SJCRH30 (cell line): Measurements from ENCODE around the gene MAP3K14. TPM values are rescaled to one million over a fixed set of nuclear protein-coding genes. Genes with fewer than 3 reads are reported as not detected.
"Not testable (repeated sequence)": the region's sequence is repeated elsewhere in the genome, so short reads cannot be mapped to it uniquely, and the experiment has no call there.

Experiments
- DNase-seq, 2 experiments: peaks; one replicate each; pipeline ENCODE4 v3.0.0-alpha.2; 2015 to 2020
- H3K27ac ChIP-seq: fragments of 250-450 bp; sonication (Bioruptor Pico); 2 replicates; pipeline ENCODE4 v1.5.1; 2020; ENCODE audit warnings: mild to moderate bottlenecking, moderate library complexity
- H3K27me3 ChIP-seq: fragments of 250-450 bp; sonication (Bioruptor Pico); 2 replicates; pipeline ENCODE4 v1.5.1; 2020; ENCODE audit warnings: mild to moderate bottlenecking, moderate library complexity
- H3K36me3 ChIP-seq: fragments of 250-450 bp; sonication (Bioruptor Pico); 2 replicates; pipeline ENCODE4 v1.5.1; 2020; ENCODE audit warnings: mild to moderate bottlenecking, moderate library complexity
- H3K4me1 ChIP-seq: fragments of 250-450 bp; sonication (Bioruptor Pico); 2 replicates; pipeline ENCODE4 v1.5.1; 2020; ENCODE audit warnings: mild to moderate bottlenecking, moderate library complexity
- H3K4me3 ChIP-seq: fragments of 250-450 bp; sonication (Bioruptor Pico); 2 replicates; pipeline ENCODE4 v1.5.1; 2020; ENCODE audit warnings: mild to moderate bottlenecking, moderate library complexity
- H3K9me3 ChIP-seq: fragments of 250-450 bp; sonication (Bioruptor Pico); replicated peaks from 2 replicates; pipeline ENCODE4 v1.5.1; 2020; ENCODE audit warnings: mild to moderate bottlenecking, moderate library complexity
- total RNA-seq: library from RNA; depleted of rRNA; stranded (reverse); fragments of >200 nt; shearing (Covaris generic); gene quantifications from 2 replicates; pipeline ENCODE4 v1.2.3, GENCODE V29; 2014

The MAP3K14 gene
- total RNA-seq, 1 experiment from 2014 or later: 4.7 TPM

DNA sequence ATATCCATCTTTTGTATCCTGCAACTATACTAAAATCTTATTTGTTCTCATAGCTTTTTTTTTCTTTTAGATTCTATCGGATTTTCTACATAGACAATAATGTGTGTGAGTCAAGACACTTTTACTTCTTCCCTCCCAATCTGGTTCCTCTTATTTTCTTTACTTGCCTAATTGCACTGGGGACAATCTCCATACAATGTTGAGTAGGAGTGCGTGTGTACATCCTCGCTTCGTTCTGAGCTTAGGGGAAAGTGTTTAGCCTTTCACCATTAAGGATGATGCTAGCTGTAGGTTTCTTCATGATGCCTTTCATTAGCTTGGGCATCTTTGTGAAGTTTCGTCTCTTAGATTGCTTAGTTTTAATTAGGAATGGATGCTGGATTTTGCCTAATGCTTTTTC is 57.8 kb downstream of the MAP3K14 start:
- H3K4me3 ChIP-seq: no peak overlapping the region
- no peaks in the 10 kb centered on the region for H3K27me3 ChIP-seq

DNA sequence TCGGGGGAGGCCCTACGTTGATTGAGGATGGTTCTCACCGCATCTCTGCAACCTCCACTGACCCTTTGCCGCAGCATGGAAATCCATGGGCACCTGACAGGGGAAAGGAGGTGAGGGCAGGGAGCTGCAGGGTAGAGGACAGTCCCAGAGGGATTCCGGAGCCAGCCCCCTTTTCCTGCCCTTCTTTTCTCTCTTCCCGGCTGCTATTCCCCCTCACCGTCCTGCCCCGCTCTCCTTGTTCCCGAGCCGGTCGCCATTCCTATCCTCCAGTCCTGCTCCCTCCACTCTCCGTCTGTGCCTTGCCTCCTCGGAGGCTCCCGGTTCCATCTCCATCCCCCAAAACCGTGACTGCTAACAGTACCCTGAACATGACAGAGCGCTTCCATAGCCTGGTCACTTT is 59.7 kb downstream of the MAP3K14 start:
- no peak overlapping the region for H3K27ac ChIP-seq
- H3K9me3 ChIP-seq: no peaks in the 10 kb centered on the region
- H3K4me3 ChIP-seq: no peak overlapping the region
- H3K36me3 ChIP-seq: no peaks in the 10 kb centered on the region
- no peaks in the 10 kb centered on the region for H3K27me3 ChIP-seq
- no peak for DNase-seq
- no peaks in the 10 kb centered on the region for H3K4me1 ChIP-seq

More for the DNA sequence above, 57.8 kb downstream of the MAP3K14 start:
- Histone ChIP-seq H3K36me3 (0 out of 2 replicates have a peak, but pooled peaks cover 4% of the 10 kb centered on the region), H3K27ac (no peak overlapping the region), H3K4me1 (no peaks in the 10 kb centered on the region), H3K9me3 (no peaks in the 10 kb centered on the region)
- no peak for DNase-seq

DNA sequence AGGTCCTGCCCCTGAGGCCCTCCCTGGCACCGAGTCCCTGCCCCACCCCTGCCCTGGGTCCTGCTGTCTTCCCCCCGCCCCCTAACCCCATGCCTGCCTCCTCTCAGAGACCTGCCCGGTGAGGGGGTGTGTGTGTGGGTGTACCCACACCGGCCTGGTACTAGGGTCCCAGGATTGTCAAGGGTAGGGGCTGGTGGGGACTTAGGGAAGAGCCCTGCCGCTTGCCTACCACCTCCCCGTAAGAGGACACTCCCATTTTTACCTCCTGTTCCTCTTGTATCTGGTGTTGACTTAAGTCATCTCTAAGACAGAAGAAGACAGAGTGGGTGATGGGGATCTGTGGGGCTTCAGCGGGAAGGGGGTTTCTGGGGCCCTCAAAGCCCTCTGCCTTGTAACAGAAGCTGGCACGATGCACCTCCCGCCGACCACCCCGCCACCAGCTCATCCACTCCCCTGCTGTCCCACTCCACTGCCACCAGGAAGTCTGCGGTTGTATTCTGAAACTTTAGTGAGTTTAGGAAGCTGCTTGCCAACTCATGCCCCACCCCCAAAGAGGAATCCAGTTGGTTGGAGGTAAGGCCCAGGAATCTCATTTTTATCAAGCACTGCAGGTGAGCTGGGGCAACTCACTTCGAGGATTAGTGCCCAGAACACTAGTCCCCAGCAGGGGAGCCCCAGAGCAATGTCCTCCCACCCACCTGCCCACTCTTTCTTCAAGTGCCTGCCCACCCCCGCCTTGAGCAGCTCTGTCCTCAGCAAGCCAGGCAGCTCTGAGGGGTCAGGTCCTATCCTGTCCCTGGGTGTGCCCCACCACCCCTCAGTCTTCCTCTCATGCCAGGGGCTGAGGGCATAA is 60.5 kb downstream of the MAP3K14 start:
- DNase-seq: no peak
- Histone ChIP-seq H3K36me3 (no peaks in the 10 kb centered on the region), H3K27ac (no peak overlapping the region), H3K9me3 (no peaks in the 10 kb centered on the region), H3K4me1 (no peaks in the 10 kb centered on the region), H3K4me3 (no peak overlapping the region), H3K27me3 (no peaks in the 10 kb centered on the region)

DNA sequence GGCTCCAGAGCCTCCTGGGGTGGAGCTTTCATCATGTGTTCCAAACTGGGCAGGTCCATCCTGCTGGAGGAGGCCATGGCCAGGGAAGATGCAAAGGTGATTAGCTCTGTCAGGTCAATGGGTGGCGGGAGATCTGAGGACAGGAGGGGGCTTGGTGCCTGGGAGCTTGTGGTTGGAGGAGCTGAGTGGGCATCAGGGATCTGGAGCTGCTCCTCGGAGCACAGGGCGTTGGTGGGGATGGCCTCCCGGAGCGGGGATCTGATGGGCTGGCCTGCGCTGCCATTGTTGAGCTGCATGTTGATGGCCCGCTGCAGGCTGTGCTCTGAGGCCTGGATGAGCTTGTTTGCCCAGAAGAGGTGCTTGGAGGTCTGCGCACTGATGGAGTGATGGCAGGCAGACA is 61.5 kb downstream of the MAP3K14 start:
- DNase-seq: no peak
- H3K27ac ChIP-seq: no peak overlapping the region
- no peaks in the 10 kb centered on the region for H3K36me3 ChIP-seq
- no peaks in the 10 kb centered on the region for H3K9me3 ChIP-seq
- H3K27me3 ChIP-seq: no peaks in the 10 kb centered on the region
- H3K4me1 ChIP-seq: no peaks in the 10 kb centered on the region
- H3K4me3 ChIP-seq: no peak overlapping the region

DNA sequence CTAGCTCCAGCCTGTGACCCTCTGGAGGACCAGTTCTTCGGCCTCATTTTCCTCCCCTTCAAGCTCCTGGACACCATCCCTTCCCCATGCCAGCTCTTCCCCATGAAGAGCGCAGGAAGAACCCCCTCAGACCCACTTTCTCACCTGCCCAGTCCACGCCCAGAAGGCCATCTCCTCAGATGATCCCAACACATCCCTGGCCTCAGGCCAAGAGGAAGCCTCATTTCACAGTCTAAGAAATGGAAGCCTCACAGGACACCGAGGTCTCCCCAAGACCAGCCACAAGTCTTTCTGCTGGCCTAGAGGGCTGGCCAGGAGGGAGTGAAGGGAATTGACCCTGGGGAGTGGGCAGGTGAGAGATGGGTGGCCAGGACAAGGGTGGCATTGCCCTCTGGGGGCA is 62.9 kb downstream of the MAP3K14 start:
- Histone ChIP-seq H3K36me3 (no peaks in the 10 kb centered on the region), H3K9me3 (no peaks in the 10 kb centered on the region), H3K4me1 (no peaks in the 10 kb centered on the region), H3K27me3 (no peaks in the 10 kb centered on the region), H3K27ac (no peak overlapping the region), H3K4me3 (no peak overlapping the region)
- DNase-seq: no peak

DNA sequence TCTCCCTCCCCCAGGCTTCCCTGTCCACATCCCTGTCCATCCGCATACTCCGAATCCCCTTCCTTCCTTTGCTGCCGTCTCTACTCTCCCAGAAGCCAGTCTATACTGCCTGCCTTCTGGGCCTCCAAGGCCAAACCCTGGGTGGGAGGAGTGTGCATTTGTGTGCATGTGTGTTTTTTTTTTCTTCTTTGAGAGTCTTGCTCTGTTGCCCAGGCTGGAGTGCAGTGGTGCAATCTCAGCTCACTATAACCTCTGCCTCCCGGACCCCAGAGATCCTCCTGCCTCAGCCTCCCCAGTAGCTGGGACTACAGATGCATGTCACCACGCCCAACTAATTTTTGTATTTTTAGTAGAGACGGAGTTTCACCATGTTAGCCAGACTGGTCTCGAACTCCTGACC is 63.6 kb downstream of the MAP3K14 start:
- not testable (repeated sequence) for DNase-seq, H3K4me3 ChIP-seq, H3K27ac ChIP-seq, H3K4me1 ChIP-seq, H3K9me3 ChIP-seq, H3K36me3 ChIP-seq, H3K27me3 ChIP-seq

DNA sequence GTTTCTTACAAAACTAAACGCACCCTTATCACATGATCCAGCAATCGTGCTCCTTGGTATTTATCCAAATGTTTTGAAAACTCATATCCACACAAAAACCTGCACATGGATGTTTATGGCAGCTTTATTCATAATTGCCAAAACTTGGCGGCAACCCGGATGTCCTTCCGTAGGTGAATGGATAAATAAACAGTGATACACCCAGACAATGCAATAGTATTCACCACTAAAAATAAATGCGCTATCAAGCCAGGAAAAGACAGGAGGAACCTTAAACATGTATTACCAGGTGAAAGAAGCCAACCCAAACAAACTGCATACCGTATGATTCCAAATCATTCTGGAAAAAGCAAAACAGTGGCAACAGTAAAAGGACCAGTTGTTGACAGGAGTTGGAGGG is 64.9 kb downstream of the MAP3K14 start:
- H3K4me1 ChIP-seq: no peaks in the 10 kb centered on the region
- no peak overlapping the region for H3K4me3 ChIP-seq
- no peak for DNase-seq
- no peak overlapping the region for H3K27ac ChIP-seq
- H3K36me3 ChIP-seq: no peaks in the 10 kb centered on the region
- no peaks in the 10 kb centered on the region for H3K27me3 ChIP-seq
- no peaks in the 10 kb centered on the region for H3K9me3 ChIP-seq

DNA sequence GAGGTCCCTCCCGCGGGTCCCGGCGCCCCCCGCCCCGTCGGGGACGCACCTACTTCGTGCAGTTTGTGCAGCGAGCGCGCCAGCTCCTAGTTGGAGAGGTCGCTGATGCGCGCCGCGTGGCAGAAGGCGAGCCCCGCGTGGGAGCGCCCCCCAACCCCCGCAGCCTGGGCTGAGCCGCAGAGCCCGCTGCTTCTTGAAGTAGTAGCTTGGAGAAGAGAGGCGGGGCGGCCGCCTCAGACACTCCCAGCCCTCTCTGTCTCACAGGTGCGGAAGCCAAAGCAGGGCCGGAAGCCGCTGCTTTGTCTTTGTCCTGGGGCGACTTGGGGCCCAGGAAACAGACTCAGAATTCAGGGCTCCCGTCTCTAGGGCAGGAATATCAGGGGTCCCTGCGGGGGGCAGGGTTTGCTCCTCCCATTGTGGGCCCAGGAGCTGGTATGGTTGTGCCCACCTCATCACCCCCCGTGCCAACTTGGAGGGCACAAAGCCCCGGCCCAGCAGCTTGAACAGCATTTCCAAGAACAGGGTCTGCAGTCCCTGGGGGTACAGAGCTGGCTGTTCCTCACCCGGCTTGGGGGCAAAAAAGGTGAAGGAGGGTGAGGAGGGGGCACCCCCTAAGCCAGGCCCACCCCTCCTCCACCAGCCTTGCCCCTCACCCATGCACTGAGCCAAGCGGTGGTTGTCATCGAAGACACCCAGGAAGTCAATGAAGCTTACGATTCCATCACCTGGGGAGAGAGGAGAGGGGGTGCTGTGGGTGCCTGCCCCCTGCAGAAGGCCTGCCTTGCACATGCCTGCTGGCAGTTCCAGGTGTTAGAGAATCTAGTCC is 68.5 kb downstream of the MAP3K14 start:
- Histone ChIP-seq H3K27ac (peak overlapping the region; percentile 13; the same call in 1 of the 2 replicates), H3K4me3 (peak overlapping the region; percentile 63), H3K4me1 (no peaks in the 10 kb centered on the region), H3K27me3 (no peaks in the 10 kb centered on the region), H3K36me3 (no peaks in the 10 kb centered on the region), H3K9me3 (no peaks in the 10 kb centered on the region)
- peak; percentile 21 to 27 for DNase-seq

DNA sequence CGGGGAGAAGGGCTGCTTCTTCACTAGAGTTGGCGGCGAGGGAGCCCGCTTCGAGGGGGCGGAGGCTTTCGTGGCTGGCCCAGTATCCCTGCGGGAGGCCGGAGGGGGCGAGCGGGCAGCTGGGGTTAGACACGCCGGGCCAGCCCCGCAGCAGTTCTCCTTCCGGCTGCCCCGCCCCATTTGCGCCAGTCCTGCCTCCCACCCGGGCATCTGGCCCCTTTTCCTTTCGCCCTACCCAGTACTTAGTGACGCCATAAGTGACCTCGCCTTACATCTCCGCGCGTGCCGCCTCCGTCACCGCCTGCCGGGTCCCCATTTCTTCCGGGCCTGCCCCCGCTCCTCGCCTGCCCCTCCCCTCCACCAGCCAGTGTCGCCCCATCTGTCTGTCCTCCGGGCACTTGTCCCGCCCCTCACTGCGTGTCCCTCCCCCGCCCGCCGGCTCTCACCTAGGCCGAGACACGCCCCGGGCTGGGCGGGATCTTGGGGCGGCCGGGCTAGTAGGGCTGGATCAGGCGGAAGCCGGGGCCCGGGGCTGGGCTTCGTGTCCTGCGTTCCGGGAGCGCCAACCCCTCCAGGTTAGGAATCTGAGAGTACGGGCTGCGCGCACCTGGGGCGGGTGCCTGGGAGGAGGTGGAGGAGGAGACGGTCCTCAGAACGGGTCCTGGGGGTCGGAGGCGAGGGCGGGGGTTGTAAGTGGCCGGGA is 69.2 kb downstream of the MAP3K14 start:
- Histone ChIP-seq H3K36me3 (no peaks in the 10 kb centered on the region), H3K27ac (peak overlapping the region; percentile 21; the same call in 1 of the 2 replicates), H3K4me1 (no peaks in the 10 kb centered on the region), H3K9me3 (no peaks in the 10 kb centered on the region), H3K4me3 (peak overlapping the region; percentile 63), H3K27me3 (no peaks in the 10 kb centered on the region)
- DNase-seq: peak; percentile 91 to 94

DNA sequence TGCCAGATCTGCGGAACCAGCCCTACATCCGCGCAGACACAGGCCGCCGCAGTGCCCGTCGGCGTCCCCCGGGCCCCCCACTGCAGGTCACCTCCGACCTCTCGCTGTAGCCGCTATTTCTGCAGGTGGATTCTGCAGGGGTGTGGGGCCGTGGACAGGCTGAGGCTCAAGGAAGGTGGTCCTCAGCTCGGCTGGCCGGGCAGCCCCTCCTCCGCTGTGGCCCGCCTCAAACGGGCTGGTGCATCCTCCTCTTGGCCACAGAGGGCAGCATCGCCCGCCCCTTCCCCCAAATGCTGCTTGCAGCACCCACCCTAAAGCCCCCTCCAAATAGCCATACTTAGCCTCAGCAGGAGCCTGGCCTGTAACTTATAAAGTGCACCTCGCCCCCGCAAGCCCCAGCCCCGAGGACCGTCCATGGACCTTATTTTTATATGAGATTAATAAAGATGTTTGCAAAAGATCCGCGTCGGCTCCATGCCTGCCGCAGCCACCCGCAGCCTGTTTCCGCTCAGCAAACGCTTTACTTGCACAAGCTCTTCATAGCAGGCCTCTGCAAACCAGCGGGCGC is 69.9 kb downstream of the MAP3K14 start:
- Histone ChIP-seq H3K27ac (peak overlapping the region; percentile 21; the same call in 1 of the 2 replicates), H3K4me1 (no peaks in the 10 kb centered on the region), H3K4me3 (peak overlapping the region; percentile 63), H3K27me3 (no peaks in the 10 kb centered on the region), H3K9me3 (no peaks in the 10 kb centered on the region), H3K36me3 (no peaks in the 10 kb centered on the region)
- peak; percentile 52 to 57 for DNase-seq

DNA sequence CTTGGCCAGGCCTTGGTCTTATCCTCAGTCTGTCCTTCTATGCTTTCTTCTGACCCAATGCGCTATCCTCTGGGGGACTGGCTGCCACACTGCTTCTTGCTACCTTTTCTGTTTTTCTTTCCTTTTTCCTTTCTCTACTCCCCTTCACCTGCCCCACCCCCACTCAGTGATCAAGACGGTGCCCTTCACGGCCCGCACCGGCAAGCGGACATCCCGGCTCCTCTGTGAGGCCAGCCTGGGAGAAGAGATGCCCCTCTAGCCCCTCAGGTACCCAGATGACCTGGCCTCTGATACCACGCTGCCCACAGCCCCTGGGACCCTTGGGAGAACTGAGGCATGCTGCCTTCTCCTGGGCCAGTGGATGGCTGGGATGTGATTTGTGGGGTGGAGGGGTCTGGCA is 70.5 kb downstream of the MAP3K14 start:
- no peaks in the 10 kb centered on the region for H3K4me1 ChIP-seq
- H3K27me3 ChIP-seq: no peaks in the 10 kb centered on the region
- H3K36me3 ChIP-seq: no peaks in the 10 kb centered on the region
- H3K9me3 ChIP-seq: no peaks in the 10 kb centered on the region
- DNase-seq: no peak
- peak overlapping the region; percentile 63 for H3K4me3 ChIP-seq
- no peak overlapping the region for H3K27ac ChIP-seq

DNA sequence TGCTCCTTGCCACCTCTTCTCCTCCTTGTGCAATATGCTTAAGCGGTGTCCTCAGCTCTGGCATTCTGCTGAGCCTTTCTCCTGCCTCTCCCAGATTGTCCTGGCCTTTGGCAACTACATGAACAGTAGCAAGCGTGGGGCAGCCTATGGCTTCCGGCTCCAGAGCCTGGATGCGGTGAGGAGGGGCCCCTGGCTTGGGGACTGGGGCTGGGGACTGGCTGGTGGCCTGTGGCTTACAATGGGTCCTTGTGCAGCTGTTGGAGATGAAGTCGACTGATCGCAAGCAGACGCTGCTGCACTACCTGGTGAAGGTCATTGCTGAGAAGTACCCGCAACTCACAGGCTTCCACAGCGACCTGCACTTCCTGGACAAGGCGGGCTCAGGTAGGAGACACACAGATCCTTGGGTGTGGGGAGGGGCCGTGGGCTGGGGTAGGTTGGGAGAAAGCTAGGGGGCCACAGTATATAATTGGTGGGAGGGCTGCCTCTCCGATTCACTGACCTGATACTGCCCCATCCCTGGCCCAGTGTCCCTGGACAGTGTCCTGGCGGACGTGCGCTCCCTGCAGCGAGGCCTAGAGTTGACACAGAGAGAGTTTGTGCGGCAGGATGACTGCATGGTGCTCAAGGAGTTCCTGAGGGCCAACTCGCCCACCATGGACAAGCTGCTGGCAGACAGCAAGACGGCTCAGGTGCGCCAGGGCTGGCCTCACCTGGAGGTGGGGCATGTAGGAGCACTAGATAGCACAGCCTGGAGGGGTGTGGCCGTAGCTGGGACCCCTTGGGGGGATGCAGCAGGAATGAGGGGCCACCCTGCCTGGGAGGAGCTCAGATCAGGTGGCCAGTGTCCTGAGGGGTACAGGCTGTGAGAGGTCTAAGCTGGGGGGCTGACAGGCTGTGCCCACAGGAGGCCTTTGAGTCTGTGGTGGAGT is 71.8 kb downstream of the MAP3K14 start:
- no peak for DNase-seq
- H3K9me3 ChIP-seq: no peaks in the 10 kb centered on the region
- H3K36me3 ChIP-seq: no peaks in the 10 kb centered on the region
- no peaks in the 10 kb centered on the region for H3K4me1 ChIP-seq
- no peaks in the 10 kb centered on the region for H3K27me3 ChIP-seq
- no peak overlapping the region for H3K27ac ChIP-seq
- H3K4me3 ChIP-seq: no peak overlapping the region

DNA sequence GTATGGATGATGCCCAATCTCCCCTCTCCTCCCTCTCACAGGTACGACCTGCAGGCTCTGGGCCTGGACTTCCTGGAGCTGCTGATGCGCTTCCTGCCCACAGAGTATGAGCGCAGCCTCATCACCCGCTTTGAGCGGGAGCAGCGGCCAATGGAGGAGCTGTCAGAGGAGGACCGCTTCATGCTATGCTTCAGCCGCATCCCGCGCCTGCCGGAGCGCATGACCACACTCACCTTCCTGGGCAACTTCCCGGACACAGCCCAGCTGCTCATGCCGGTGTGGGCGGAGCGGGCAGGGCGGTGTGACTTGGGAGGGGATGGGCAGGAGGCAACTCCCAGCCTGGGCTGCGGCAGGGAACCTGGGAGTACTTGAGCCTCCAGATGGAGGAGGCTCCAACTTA is 73.1 kb downstream of the MAP3K14 start:
- Histone ChIP-seq H3K9me3 (no peaks in the 10 kb centered on the region), H3K4me1 (no peaks in the 10 kb centered on the region), H3K4me3 (no peak overlapping the region), H3K27ac (no peak overlapping the region), H3K36me3 (no peaks in the 10 kb centered on the region), H3K27me3 (no peaks in the 10 kb centered on the region)
- DNase-seq: no peak

DNA sequence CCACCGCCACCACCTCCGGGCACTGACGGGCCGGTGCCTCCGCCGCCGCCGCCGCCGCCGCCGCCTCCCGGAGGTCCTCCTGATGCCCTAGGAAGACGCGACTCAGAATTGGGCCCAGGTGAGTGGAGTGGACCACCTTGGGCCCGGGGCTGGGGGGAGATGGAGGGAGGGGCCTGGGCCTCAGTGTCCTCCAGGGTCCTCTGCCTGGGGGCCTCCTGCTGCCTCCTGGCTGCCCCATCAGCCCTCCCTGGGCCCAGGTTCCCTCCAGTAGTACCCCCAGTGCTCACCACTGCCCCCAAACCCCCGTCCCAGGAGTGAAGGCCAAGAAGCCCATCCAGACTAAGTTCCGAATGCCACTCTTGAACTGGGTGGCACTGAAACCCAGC is 74.8 kb downstream of the MAP3K14 start:
- Histone ChIP-seq H3K4me3 (no peak overlapping the region), H3K27ac (no peak overlapping the region), H3K27me3 (no peaks in the 10 kb centered on the region), H3K9me3 (no peaks in the 10 kb centered on the region), H3K36me3 (no peaks in the 10 kb centered on the region), H3K4me1 (no peaks in the 10 kb centered on the region)
- no peak for DNase-seq
